Subcutaneous abdominal adipose tissue (tissue), 5 donors: ENCODE results near the gene GARS1.

Experiments used
- H3K27ac ChIP-seq: one replicate; pipeline ENCODE4 v1.7.0; 2013; ENCODE audit warnings: low read depth, mild to moderate bottlenecking, inconsistent platforms, low read length, moderate library complexity
- H3K27me3 ChIP-seq, 5 donors: one replicate each; pipeline ENCODE4 v1.7.0; 2013; ENCODE audit warnings: low read length in 5 of 5, inconsistent platforms in 1 of 5; ENCODE audit not compliant: control insufficient read depth in 5 of 5, insufficient read depth in 4 of 5
- H3K36me3 ChIP-seq, 5 donors: one replicate each; pipeline ENCODE4 v1.7.0; 2013; ENCODE audit warnings: low read length in 5 of 5; ENCODE audit not compliant: control insufficient read depth in 5 of 5, insufficient read depth in 5 of 5
- H3K4me1 ChIP-seq, 5 donors: one replicate each; pipeline ENCODE4 v1.7.0; 2013; ENCODE audit warnings: low read length in 5 of 5, mild to moderate bottlenecking in 3 of 5, moderate library complexity in 1 of 5; ENCODE audit not compliant: control insufficient read depth in 5 of 5, insufficient read depth in 5 of 5
- H3K4me3 ChIP-seq, 5 donors: one replicate each; pipeline ENCODE4 v1.7.0; 2013; ENCODE audit warnings: low read length in 5 of 5, low read depth in 1 of 5
- H3K9ac ChIP-seq, 5 donors: one replicate each; pipeline ENCODE4 v1.7.0; 2013; ENCODE audit warnings: low read length in 5 of 5, mild to moderate bottlenecking in 4 of 5, moderate library complexity in 3 of 5
- H3K9me3 ChIP-seq, 5 donors: one replicate each; pipeline ENCODE4 v1.7.0; 2013; ENCODE audit warnings: low read length in 5 of 5; ENCODE audit not compliant: control insufficient read depth in 5 of 5
- donor health status: healthy.
- donor health status: healthy.
- donor health status: healthy.
- donor health status: healthy.
- donor health status: healthy.

The GARS1 gene

GRCh38 chr7:30660331-30661255 is 65.9 kb downstream of the GARS1 start:
- no peak overlapping the region for H3K9ac ChIP-seq
- no peaks in the 10 kb centered on the region for H3K36me3 ChIP-seq
- H3K4me1 ChIP-seq, result no peaks in the 10 kb centered on the region
- no peak overlapping the region for H3K27ac ChIP-seq
- H3K9me3 ChIP-seq, result no peaks in the 10 kb centered on the region
- no peak overlapping the region for H3K4me3 ChIP-seq
- peaks cover 0 to 5% (median 3%) of the 10 kb centered on the region in 5 donors for H3K27me3 ChIP-seq

GRCh38 chr7:30661926-30662325 is 67.2 kb downstream of the GARS1 start:
- Histone ChIP-seq H3K4me1 (no peaks in the 10 kb centered on the region), H3K9me3 (no peaks in the 10 kb centered on the region), H3K36me3 (no peaks in the 10 kb centered on the region), H3K9ac (no peak overlapping the region), H3K27me3 (peaks cover 0 to 5% (median 3%) of the 10 kb centered on the region in 5 donors), H3K4me3 (no peak overlapping the region), H3K27ac (no peak overlapping the region)

- H3K27ac ChIP-seq, result no peak overlapping the region
- no peaks in the 10 kb centered on the region for H3K9me3 ChIP-seq
- no peak overlapping the region for H3K4me3 ChIP-seq
- no peaks in the 10 kb centered on the region for H3K36me3 ChIP-seq
- peaks cover 0 to 5% (median 3%) of the 10 kb centered on the region in 5 donors for H3K27me3 ChIP-seq
- no peaks in the 10 kb centered on the region for H3K4me1 ChIP-seq
- no peak overlapping the region for H3K9ac ChIP-seq
Observed at GRCh38 chr7:30662431-30662939, 67.8 kb downstream of the GARS1 start.

GRCh38 chr7:30663414-30663813 is 68.7 kb downstream of the GARS1 start:
- no peak overlapping the region for H3K4me3 ChIP-seq
- H3K9me3 ChIP-seq, result no peaks in the 10 kb centered on the region
- no peak overlapping the region for H3K9ac ChIP-seq
- H3K27me3 ChIP-seq, result peaks cover 0 to 5% (median 3%) of the 10 kb centered on the region in 5 donors
- no peaks in the 10 kb centered on the region for H3K4me1 ChIP-seq
- no peak overlapping the region for H3K27ac ChIP-seq
- H3K36me3 ChIP-seq, result no peaks in the 10 kb centered on the region

GRCh38 chr7:30664184-30664885 is 69.7 kb downstream of the GARS1 start:
- Histone ChIP-seq H3K27ac (no peak overlapping the region), H3K4me3 (no peak overlapping the region), H3K9ac (no peak overlapping the region), H3K27me3 (peaks cover 0 to 5% (median 3%) of the 10 kb centered on the region in 5 donors), H3K9me3 (no peaks in the 10 kb centered on the region), H3K4me1 (no peaks in the 10 kb centered on the region), H3K36me3 (no peaks in the 10 kb centered on the region)

GRCh38 chr7:30665043-30665442 is 70.4 kb downstream of the GARS1 start:
- H3K4me1 ChIP-seq, result no peaks in the 10 kb centered on the region
- no peak overlapping the region for H3K4me3 ChIP-seq

GRCh38 chr7:30665449-30665848 is 70.8 kb downstream of the GARS1 start:
- Histone ChIP-seq H3K36me3 (no peaks in the 10 kb centered on the region), H3K27me3 (peaks cover 0 to 5% (median 4%) of the 10 kb centered on the region in 5 donors), H3K27ac (no peak overlapping the region), H3K4me3 (no peak overlapping the region), H3K4me1 (no peaks in the 10 kb centered on the region), H3K9me3 (no peaks in the 10 kb centered on the region), H3K9ac (no peak overlapping the region)

More at GRCh38 chr7:30665043-30665442, 70.4 kb downstream of the GARS1 start:
- Histone ChIP-seq H3K36me3 (no peaks in the 10 kb centered on the region), H3K27me3 (peaks cover 0 to 5% (median 3%) of the 10 kb centered on the region in 5 donors), H3K9ac (no peak overlapping the region), H3K27ac (no peak overlapping the region), H3K9me3 (no peaks in the 10 kb centered on the region)

- H3K36me3 ChIP-seq, result no peaks in the 10 kb centered on the region
- no peak overlapping the region for H3K27ac ChIP-seq
- no peaks in the 10 kb centered on the region for H3K9me3 ChIP-seq
- no peak overlapping the region for H3K4me3 ChIP-seq
- H3K27me3 ChIP-seq, result peaks cover 0 to 5% (median 4%) of the 10 kb centered on the region in 5 donors
- no peaks in the 10 kb centered on the region for H3K4me1 ChIP-seq
- no peak overlapping the region for H3K9ac ChIP-seq
Observed at GRCh38 chr7:30667172-30667571, 72.5 kb downstream of the GARS1 start.

GRCh38 chr7:30668102-30668501 is 73.4 kb downstream of the GARS1 start:
- Histone ChIP-seq H3K27ac (no peak overlapping the region), H3K27me3 (peaks cover 0 to 5% (median 4%) of the 10 kb centered on the region in 5 donors), H3K9ac (no peak overlapping the region), H3K4me3 (no peak overlapping the region), H3K4me1 (no peaks in the 10 kb centered on the region), H3K9me3 (no peaks in the 10 kb centered on the region), H3K36me3 (no peaks in the 10 kb centered on the region)
